B cell (primary cell): ENCODE data around the gene TEAD3. TPM values are rescaled to one million over a fixed set of nuclear protein-coding genes. Genes with fewer than 3 reads are reported as not detected.

ENCODE experiments used
- ATAC-seq: fragments of 200-7000 bp; cut with Tn5 transposase; one replicate; pipeline ENCODE4 v1.10.0; 2021; ENCODE audit warnings: low read depth, mild to moderate bottlenecking, moderate number of reproducible peaks, moderate library complexity
- CTCF ChIA-PET: fragments of 350-600 bp; sonication (Branson Sonifier 250); formaldehyde crosslinking; loops from one replicate; lab custom pipeline; 2021; ENCODE audit warnings: antibody characterized with exemption, inconsistent platforms; lab: Charles Lee
- POLR2A ChIA-PET: fragments of 350-600 bp; sonication (Branson Sonifier 250); formaldehyde crosslinking; loops from one replicate; lab custom pipeline; 2021; ENCODE audit warnings: antibody characterized with exemption; lab: Charles Lee
- DNase-seq: peaks from one replicate; pipeline ENCODE4 v3.0.0; 2013
- H2AFZ ChIP-seq: 2 replicates; pipeline ENCODE4 v1.6.1; 2012; ENCODE audit warnings: mild to moderate bottlenecking, low read depth, low read length; ENCODE audit not compliant: insufficient read depth, poor library complexity, severe bottlenecking
- H3K27ac ChIP-seq, 2 donors: 1 replicate in 1 of 2; 2 replicates in 1 of 2; pipeline ENCODE4 v1.5.1; 2012 to 2013; ENCODE audit warnings: low read length in 2 of 2, mild to moderate bottlenecking in 2 of 2, moderate library complexity in 1 of 2
- H3K27me3 ChIP-seq, 4 experiments: fragments of 200-600 bp in 1 of 4; sonication (generic) in 1 of 4; replicated peaks in 1 of 4; 1 replicate in 2 of 4; 2 replicates in 2 of 4; pipeline versions ENCODE4 v1.6.1 to v1.7.0; 2013 to 2016; ENCODE audit warnings: low read length in 3 of 4, mild to moderate bottlenecking in 2 of 4, mixed read lengths in 1 of 4, moderate library complexity in 1 of 4; ENCODE audit not compliant: insufficient read depth in 4 of 4, control insufficient read depth in 3 of 4; ENCODE audit errors: control extremely low read depth in 1 of 4
- H3K36me3 ChIP-seq, 2 experiments: replicated peaks in 1 of 2; 1 replicate in 1 of 2; 2 replicates in 1 of 2; pipeline versions ENCODE4 v1.6.1 to v1.7.1; 2013; ENCODE audit warnings: low read length in 1 of 2; ENCODE audit not compliant: insufficient read depth in 2 of 2, control insufficient read depth in 1 of 2; ENCODE audit errors: control extremely low read depth in 1 of 2, extremely low read depth in 1 of 2
- H3K4me1 ChIP-seq, 2 donors: fragments of 200-600 bp in 1 of 2; sonication (generic) in 1 of 2; 1 replicate in 1 of 2; 2 replicates in 1 of 2; pipeline versions ENCODE4 v1.5.1 to v1.6.1; 2013 to 2017; ENCODE audit warnings: low read length in 2 of 2; ENCODE audit not compliant: control insufficient read depth in 2 of 2, insufficient read depth in 2 of 2
- H3K4me2 ChIP-seq: replicated peaks from 2 replicates; pipeline ENCODE3; 2012; ENCODE audit warnings: mild to moderate bottlenecking, low read depth, low read length; ENCODE audit not compliant: poor library complexity, severe bottlenecking
- H3K4me3 ChIP-seq, 5 experiments: fragments of 200-600 bp in 1 of 5; sonication (generic) in 1 of 5; 1 replicate in 3 of 5; 2 replicates in 2 of 5; pipeline versions ENCODE4 v1.5.1 to v1.7.0; 2011 to 2016; ENCODE audit warnings: low read length in 4 of 5, mild to moderate bottlenecking in 4 of 5, low read depth in 2 of 5, control low read depth in 1 of 5, moderate library complexity in 1 of 5; ENCODE audit not compliant: insufficient read depth in 1 of 5; ENCODE audit errors: control extremely low read depth in 1 of 5, extremely low read depth in 1 of 5
- H3K79me2 ChIP-seq: fragments of 200-600 bp; sonication (generic); one replicate; pipeline ENCODE4 v1.6.0; 2016; ENCODE audit warnings: low read length; ENCODE audit not compliant: control insufficient read depth, insufficient read depth
- H3K9ac ChIP-seq: fragments of 200-600 bp; sonication (generic); 2 replicates; pipeline ENCODE4 v1.6.1; 2017; ENCODE audit warnings: mild to moderate bottlenecking, low read length, moderate library complexity
- H3K9me3 ChIP-seq, 3 donors: one replicate each; pipeline versions ENCODE4 v1.6.1 to v1.7.1; 2013; ENCODE audit warnings: low read length in 2 of 3; ENCODE audit not compliant: control insufficient read depth in 2 of 3, insufficient read depth in 1 of 3; ENCODE audit errors: control extremely low read depth in 1 of 3
- H4K20me1 ChIP-seq: 2 replicates; pipeline ENCODE4 v1.6.0; 2012; ENCODE audit warnings: mild to moderate bottlenecking, low read length; ENCODE audit not compliant: insufficient read depth, control insufficient read depth, poor library complexity, severe bottlenecking
- H3K27ac Mint-ChIP-seq: one replicate; pipeline ENCODE4 v1.8.0; 2021; ENCODE audit warnings: mixed read lengths
- H3K27me3 Mint-ChIP-seq: one replicate; pipeline ENCODE4 v1.8.0; 2021; ENCODE audit warnings: mixed read lengths
- H3K4me1 Mint-ChIP-seq: one replicate; pipeline ENCODE4 v1.8.0; 2021; ENCODE audit warnings: mixed read lengths
- H3K4me3 Mint-ChIP-seq: one replicate; pipeline ENCODE4 v1.8.0; 2021; ENCODE audit warnings: mixed read lengths
- H3K9me3 Mint-ChIP-seq: one replicate; pipeline ENCODE4 v1.8.0; 2022; ENCODE audit warnings: mixed read lengths; ENCODE audit not compliant: insufficient read depth
- CTCF ChIP-seq: fragments of 200-600 bp; IDR thresholded peaks from one replicate; pipeline ENCODE4 v1.8.0; 2022; ENCODE audit warnings: antibody characterized with exemption, mild to moderate bottlenecking
- EZH2 ChIP-seq: IDR thresholded peaks from 2 replicates; pipeline ENCODE4 v1.6.1; 2012; ENCODE audit warnings: borderline replicate concordance, low read depth, mild to moderate bottlenecking, moderate library complexity, low read length; ENCODE audit not compliant: insufficient read depth, poor library complexity, severe bottlenecking
- WGBS: methylation state at CpG from one replicate; pipeline ENCODE4 v1.1.5; 2013; ENCODE audit warnings: missing lambda C conversion rate; ENCODE audit not compliant: insufficient coverage; 5-methylcytosine and 5-hydroxymethylcytosine counted together
- intact Hi-C: fragments of 100-400 bp; cut with micrococcal nuclease; formaldehyde crosslinking; loops from one replicate; pipeline ENCODE4 v1.10.0; 2022
- polyA plus RNA-seq: library from polyadenylated mRNA; depleted of rRNA; stranded (reverse); fragments of >200 nt; gene quantifications from 2 replicates; pipeline ENCODE4 v1.2.3, GENCODE V29; 2012
- total RNA-seq, 2 donors: library from RNA; stranded (reverse); fragments of 120-200 nt in 1 of 2; gene quantifications; 1 replicate in 1 of 2; 2 replicates in 1 of 2; pipeline versions ENCODE4 v1.2.3 to v1.2.4, GENCODE V29; 2013 to 2022

TEAD3 gene
- total and polyA plus RNA-seq, 2 donors (not counting 1 experiment from before 2014, with no cell fraction given) = 0.17 TPM; not detected in 1

DNA sequence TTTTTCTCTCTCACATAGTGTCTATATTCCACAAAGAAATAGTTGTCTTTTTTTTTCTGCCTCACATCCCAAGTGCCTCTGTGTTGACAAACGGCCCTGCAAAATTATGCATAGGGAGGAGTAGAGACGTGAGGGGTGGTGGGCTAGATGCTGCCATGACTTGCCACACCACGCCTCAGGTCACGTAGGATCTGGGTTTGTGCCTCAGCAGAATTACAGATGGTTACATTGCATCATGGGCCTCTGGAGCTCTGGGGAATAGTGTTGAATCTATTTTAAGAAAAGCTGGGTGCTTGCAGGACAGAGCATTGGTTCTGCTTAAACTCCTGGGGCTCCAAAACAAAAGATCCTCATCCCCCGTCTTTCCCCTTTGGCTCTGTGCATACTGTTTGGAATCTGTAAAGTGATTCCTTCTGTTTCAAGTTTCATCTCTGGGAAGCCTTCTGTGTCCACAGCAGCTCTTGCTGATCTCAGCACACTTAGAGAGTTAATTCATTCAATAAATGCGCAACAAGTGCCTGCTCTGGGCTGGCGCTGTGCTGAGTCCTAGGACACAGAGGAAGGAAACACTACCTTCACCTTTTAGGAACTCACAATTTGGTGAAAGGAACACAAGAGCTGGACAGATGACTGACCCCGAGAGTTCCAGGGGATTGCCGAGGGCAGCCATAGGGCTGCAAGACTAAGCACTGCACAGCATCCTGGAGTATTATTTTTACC is 42.3 kb downstream of the TEAD3 start:
- CTCF ChIA-PET = interaction anchor here (1.1 to 11.4 kb wide), 4 partner anchors 14 to 161 kb away, joined by 3 to 127 read pairs (median 3); partner anchors contain the start of genes DEF6 and RPL10A
- H3K9ac ChIP-seq = no peak overlapping the region

More for the DNA sequence above, 42.3 kb downstream of the TEAD3 start:
- intact Hi-C loops = loop anchor here (5.0 kb wide), 1 partner anchor 573 kb away; the partner anchor contains the start of gene MAPK14
- H3K27me3 ChIP-seq = no peaks in the 10 kb centered on the region
- ATAC-seq (no peak), DNase-seq (no peak)
- H3K4me2 ChIP-seq = no peak overlapping the region
- H3K4me3 Mint-ChIP-seq = no peak overlapping the region
- H3K27me3 Mint-ChIP-seq = no peaks in the 10 kb centered on the region
- no peak overlapping the region for H3K27ac ChIP-seq
- POLR2A ChIA-PET = interaction anchor here (0.5 kb wide), 1 partner anchor 149 kb away, joined by 5 read pairs; no protein-coding TSS in a partner anchor
- H2AFZ ChIP-seq = no peak overlapping the region
- no peaks in the 10 kb centered on the region for H3K9me3 Mint-ChIP-seq
- H4K20me1 ChIP-seq = peaks cover 8% of the 10 kb centered on the region
- H3K79me2 ChIP-seq = peaks cover 4% of the 10 kb centered on the region
- H3K4me1 Mint-ChIP-seq = peaks cover 33% of the 10 kb centered on the region
- TF ChIP-seq EZH2 = no peak
- TF ChIP-seq CTCF = no peak
- 94% methylated on average over 9 of the region's 9 CpGs for WGBS
- peaks cover 14 to 17% of the 10 kb centered on the region in 2 donors for H3K4me1 ChIP-seq
- H3K27ac Mint-ChIP-seq = no peak overlapping the region
- no peaks in the 10 kb centered on the region for H3K9me3 ChIP-seq
- no peak overlapping the region for H3K4me3 ChIP-seq
- peaks cover under 1 to 14% of the 10 kb centered on the region in 2 experiments for H3K36me3 ChIP-seq
